ENCODE data around the gene ENG.
A peak's percentile ranks its signal among the peaks of the same experiment; 100 is the strongest.

Gene ENG

DNA sequence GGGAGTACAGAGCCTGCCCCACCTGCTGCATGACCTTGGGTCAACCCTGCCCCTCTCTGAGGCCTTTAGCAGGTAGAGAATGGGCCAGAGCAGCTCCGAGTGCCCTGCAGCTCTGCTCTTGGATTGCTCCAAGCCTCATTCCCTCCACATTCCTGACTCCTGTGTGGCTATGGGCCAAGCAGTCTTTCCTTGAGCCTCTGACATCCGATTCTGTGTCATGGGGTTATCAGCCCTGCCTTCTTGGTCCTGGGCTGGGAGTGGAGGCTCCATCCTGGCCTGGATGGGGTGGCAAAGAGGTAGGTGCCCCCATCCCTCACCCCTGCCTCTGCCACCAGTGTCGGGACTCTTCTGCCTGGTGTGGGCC, 38.1 kb downstream of the ENG start:
- Histone ChIP-seq H3K9ac (ENCODE audit: low read depth, low read length) (no peak overlapping the region), H3K9me3 (ENCODE audit: insufficient read depth, low read depth, low read length) (no peaks in the 10 kb centered on the region), H3K4me1 (ENCODE audit: insufficient read depth, low read length) (no peaks in the 10 kb centered on the region), H3K36me3 (ENCODE audit: insufficient read depth, low read length) (peaks cover 33% of the 10 kb centered on the region), H3K27ac (ENCODE audit: low read depth, low read length) (no peak overlapping the region), H3K4me3 (ENCODE audit: low read length) (no peak overlapping the region), H3K27me3 (ENCODE audit: insufficient read depth, low read length) (no peaks in the 10 kb centered on the region)
- 93% methylated on average over 3 of the region's 3 CpGs for WGBS

DNA sequence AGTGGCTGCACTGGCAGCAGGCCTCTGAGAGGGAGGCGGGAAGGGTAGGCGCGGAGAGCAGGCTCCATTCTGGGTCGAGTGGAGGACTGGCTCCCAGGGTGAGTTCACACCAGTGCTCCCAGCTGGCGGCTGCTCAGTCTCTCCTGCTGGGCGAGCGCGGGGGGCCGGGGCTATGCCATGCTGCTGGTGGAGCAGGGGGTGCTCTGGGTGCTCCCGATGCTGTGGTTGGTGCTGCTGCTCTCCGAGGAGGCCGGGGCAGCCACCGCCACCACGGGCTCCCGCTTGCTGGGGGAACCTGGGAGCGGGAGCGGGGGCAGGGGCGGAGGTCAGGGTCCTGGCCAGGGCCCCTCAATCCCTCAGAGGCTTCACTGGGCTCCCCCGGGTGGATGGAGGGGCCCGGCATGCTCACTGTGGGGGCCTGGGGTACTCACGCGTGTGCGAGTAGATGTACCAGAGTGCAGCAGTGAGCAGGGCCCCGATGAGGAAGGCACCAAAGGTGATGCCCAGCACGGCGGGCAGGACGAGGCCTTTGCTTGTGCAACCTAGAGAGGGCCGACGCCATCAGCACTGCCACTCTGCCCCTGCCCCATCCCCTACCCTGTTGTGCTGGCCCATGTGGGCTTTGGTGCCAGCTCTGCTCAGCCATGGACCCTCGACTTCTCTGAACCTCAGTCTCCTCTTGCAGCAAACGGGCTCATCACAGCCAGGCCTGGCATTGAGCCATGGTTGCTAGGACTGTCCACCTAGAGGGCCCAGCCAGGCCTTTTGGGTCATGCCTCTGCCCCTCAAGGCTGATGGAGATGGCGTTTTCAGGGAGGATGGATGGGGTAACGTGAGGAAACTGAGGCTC, 38.7 kb downstream of the ENG start:
- Histone ChIP-seq H3K27ac (ENCODE audit: low read depth, low read length) (no peak overlapping the region), H3K36me3 (ENCODE audit: insufficient read depth, low read length) (peaks cover 34% of the 10 kb centered on the region), H3K27me3 (ENCODE audit: insufficient read depth, low read length) (no peaks in the 10 kb centered on the region), H3K9ac (ENCODE audit: low read depth, low read length) (no peak overlapping the region), H3K4me3 (ENCODE audit: low read length) (no peak overlapping the region), H3K4me1 (ENCODE audit: insufficient read depth, low read length) (no peaks in the 10 kb centered on the region), H3K9me3 (ENCODE audit: insufficient read depth, low read depth, low read length) (no peaks in the 10 kb centered on the region)
- 93% methylated on average over 33 of the region's 33 CpGs for WGBS

DNA sequence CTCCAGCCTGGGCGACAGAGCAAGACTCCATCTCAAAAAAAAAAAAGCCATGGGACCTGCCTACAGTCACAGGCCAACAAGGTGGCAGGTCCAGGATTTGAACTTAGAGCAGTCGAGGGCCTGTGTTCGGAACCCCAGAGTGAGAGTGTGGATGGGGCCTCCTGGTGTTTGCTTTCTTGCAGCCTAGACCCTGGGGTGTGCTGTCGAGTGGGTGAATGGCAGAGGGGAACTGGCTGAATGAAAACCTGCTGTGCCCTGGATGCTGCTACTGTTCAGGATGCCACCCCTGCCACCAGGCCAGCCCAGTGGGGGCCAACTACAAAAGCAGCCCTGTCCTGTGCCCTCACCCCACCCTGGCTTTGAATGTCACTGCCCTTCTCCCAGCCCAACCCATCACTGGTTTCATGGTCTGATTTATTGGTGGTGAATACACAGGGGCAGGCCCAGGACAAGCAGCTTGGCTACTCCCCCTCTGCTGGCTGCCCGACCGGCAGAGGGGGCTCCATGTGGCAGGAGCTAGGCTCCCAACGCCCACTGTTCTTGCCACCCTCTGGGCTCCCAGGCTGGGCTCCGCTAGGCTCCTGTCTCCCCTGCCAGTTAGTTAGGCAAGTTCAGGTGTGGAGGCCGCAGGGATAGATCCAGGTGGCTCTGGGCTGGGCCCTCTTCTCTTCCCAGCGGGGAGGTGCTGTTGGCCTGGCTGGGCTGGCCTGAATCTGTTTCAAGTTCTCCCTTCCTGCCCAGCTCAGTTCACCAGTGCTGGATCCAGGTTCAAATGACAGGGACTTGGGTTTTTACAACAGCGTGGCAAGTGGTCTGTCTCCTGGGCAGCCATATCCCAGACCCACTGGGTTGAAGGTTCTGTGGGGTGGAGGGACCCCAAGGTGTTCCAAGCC, 39.6 kb downstream of the ENG start:
- no peaks in the 10 kb centered on the region for H3K27me3 ChIP-seq (ENCODE audit: insufficient read depth, low read length)
- 94% methylated on average over 11 of the region's 11 CpGs for WGBS
- peaks cover 40% of the 10 kb centered on the region for H3K36me3 ChIP-seq (ENCODE audit: insufficient read depth, low read length)
- no peak overlapping the region for H3K27ac ChIP-seq (ENCODE audit: low read depth, low read length)
- no peak overlapping the region for H3K4me3 ChIP-seq (ENCODE audit: low read length)
- 0 out of 2 replicates have a peak, but pooled peaks cover 3% of the 10 kb centered on the region for H3K4me1 ChIP-seq (ENCODE audit: insufficient read depth, low read length)
- no peak overlapping the region for H3K9ac ChIP-seq (ENCODE audit: low read depth, low read length)
- no peaks in the 10 kb centered on the region for H3K9me3 ChIP-seq (ENCODE audit: insufficient read depth, low read depth, low read length)

DNA sequence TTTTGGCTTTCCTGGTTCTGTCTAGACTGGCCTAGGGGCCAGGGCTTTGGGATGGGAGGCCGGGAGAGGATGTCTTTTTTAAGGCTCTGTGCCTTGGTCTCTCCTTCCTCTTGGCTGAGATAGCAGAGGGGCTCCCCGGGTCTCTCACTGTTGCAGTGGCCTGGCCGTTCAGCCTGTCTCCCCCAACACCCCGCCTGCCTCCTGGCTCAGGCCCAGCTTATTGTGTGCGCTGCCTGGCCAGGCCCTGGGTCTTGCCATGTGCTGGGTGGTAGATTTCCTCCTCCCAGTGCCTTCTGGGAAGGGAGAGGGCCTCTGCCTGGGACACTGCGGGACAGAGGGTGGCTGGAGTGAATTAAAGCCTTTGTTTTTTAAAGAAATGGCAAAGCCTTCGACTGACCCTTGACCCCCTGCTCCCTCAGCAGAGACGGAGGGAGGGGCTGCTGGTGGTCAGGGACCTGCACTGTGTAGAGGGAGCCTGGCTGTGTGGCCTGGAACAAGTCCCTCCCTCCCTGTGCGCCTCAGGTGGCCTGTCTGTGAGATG, 40.7 kb downstream of the ENG start:
- 0 out of 2 replicates have a peak, but pooled peaks cover 3% of the 10 kb centered on the region for H3K4me1 ChIP-seq (ENCODE audit: insufficient read depth, low read length)
- WGBS, result 96% methylated on average over 9 of the region's 9 CpGs

DNA sequence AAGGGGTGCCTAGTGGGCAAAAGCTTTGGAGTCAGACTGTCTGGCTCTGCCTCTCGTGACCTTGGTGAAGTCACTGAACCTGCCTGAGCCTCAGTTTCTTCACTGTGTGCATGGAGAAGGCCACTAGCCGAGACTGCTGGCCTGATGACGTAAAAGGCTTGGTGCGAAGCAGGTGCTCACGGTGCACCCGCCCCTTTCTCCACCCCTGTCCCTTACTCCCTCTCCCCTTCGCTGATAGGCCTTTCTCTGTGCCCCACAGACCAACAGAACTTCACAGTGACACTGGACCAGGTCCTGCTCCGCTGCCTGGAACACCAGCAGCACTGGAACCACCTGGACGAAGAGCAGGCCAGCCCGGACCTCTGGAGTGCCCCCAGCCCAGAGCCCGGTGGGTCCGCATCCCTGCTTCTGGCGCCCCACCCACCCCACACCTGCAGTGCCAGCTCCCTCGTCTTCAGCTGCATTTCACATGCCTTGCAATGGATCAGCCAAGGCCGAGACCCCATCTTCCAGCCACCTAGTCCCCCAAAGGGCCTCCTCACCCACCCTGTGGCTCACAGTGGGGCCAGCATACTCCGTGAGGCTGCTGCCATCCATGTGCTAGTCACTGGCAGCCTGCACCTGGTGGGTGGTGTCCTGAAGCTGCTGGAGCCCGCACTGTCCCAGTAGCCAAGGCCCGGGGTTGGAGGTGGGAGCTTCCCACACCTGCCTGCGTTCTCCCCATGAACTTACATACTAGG, 41.4 kb downstream of the ENG start:
- H3K9me3 ChIP-seq (ENCODE audit: insufficient read depth, low read depth, low read length), result no peaks in the 10 kb centered on the region
- H3K4me3 ChIP-seq (ENCODE audit: low read length), result no peak overlapping the region
- H3K27me3 ChIP-seq (ENCODE audit: insufficient read depth, low read length), result no peaks in the 10 kb centered on the region
- no peak overlapping the region for H3K27ac ChIP-seq (ENCODE audit: low read depth, low read length)
- WGBS, result 94% methylated on average over 19 of the region's 19 CpGs
- H3K9ac ChIP-seq (ENCODE audit: low read depth, low read length), result no peak overlapping the region
- 0 out of 2 replicates have a peak, but pooled peaks cover 3% of the 10 kb centered on the region for H3K4me1 ChIP-seq (ENCODE audit: insufficient read depth, low read length)
- peaks cover 49% of the 10 kb centered on the region for H3K36me3 ChIP-seq (ENCODE audit: insufficient read depth, low read length)

More for the DNA sequence above, 40.7 kb downstream of the ENG start:
- no peaks in the 10 kb centered on the region for H3K9me3 ChIP-seq (ENCODE audit: insufficient read depth, low read depth, low read length)
- H3K9ac ChIP-seq (ENCODE audit: low read depth, low read length), result no peak overlapping the region
- H3K27me3 ChIP-seq (ENCODE audit: insufficient read depth, low read length), result no peaks in the 10 kb centered on the region
- no peak overlapping the region for H3K27ac ChIP-seq (ENCODE audit: low read depth, low read length)
- H3K36me3 ChIP-seq (ENCODE audit: insufficient read depth, low read length), result peaks cover 43% of the 10 kb centered on the region
- no peak overlapping the region for H3K4me3 ChIP-seq (ENCODE audit: low read length)

DNA sequence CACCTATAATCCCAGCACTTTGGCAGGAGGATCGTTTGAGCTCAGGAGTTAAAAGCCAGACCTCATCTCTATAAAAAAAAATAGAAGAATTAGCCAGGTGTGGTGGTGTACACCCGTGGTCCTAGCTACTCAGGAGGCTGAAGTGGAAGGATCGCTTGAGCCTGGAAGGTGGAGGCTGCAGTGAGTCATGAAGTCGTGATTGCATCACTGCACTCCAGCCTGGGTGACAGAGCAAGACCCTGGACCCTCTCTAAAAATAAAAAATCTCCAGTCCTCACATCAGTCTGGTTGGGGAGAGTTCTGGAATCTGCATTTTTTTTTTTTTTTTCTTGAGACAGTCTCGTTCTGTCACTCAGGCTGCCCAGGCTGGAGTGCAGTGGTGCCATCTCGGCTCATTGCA, 42.4 kb downstream of the ENG start:
- 98% methylated on average over 6 of the region's 6 CpGs for WGBS
- Histone ChIP-seq H3K9ac (ENCODE audit: low read depth, low read length) (no peak overlapping the region), H3K27me3 (ENCODE audit: insufficient read depth, low read length) (no peaks in the 10 kb centered on the region), H3K9me3 (ENCODE audit: insufficient read depth, low read depth, low read length) (no peaks in the 10 kb centered on the region), H3K4me1 (ENCODE audit: insufficient read depth, low read length) (0 out of 2 replicates have a peak, but pooled peaks cover 3% of the 10 kb centered on the region), H3K27ac (ENCODE audit: low read depth, low read length) (no peak overlapping the region), H3K4me3 (ENCODE audit: low read length) (no peak overlapping the region), H3K36me3 (ENCODE audit: insufficient read depth, low read length) (peaks cover 60% of the 10 kb centered on the region)

DNA sequence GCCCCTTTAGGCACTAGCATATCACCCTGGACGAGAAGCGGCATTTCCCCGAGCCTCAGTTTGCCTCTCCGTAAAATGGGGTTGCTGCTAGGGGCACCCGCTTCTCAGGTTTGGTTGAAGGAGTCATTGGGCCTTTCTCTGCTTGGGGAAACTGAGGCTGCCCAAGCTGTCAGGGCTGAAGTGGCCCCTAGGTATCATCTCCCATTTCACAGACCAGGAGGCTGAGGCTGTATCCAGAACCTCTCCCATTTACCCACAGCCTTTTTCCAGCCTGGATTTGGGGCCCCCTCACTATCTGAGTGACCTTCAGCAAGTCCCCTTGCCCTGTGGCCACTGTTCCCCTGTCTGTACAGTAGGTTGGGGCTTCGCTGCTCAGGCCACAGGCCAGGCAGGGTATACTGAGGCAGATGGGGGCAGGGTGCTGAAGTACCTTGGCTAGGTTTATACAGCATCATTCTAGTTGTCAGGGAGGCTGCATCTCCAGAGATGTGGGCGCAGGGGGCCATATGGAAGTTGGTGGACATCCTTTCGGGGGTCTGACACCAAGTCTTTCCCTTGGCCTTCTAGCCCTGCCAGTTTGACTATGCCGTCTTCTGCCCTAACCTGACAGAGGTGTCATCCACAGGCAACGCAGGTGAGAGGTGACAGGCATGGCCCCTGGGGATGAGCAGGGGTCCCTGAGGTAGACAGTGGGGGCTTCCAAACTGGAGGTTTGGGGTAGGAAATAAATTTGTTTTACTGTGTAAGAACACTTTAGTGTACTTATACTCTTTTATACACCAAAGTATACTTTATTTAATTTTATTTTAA, 43.9 kb downstream of the ENG start:
- WGBS, result 94% methylated on average over 10 of the region's 10 CpGs
- Histone ChIP-seq H3K4me1 (ENCODE audit: insufficient read depth, low read length) (0 out of 2 replicates have a peak, but pooled peaks cover 3% of the 10 kb centered on the region), H3K27ac (ENCODE audit: low read depth, low read length) (no peak overlapping the region), H3K9me3 (ENCODE audit: insufficient read depth, low read depth, low read length) (no peaks in the 10 kb centered on the region), H3K36me3 (ENCODE audit: insufficient read depth, low read length) (peaks cover 71% of the 10 kb centered on the region), H3K27me3 (ENCODE audit: insufficient read depth, low read length) (no peaks in the 10 kb centered on the region), H3K4me3 (ENCODE audit: low read length) (no peak overlapping the region), H3K9ac (ENCODE audit: low read depth, low read length) (no peak overlapping the region)

DNA sequence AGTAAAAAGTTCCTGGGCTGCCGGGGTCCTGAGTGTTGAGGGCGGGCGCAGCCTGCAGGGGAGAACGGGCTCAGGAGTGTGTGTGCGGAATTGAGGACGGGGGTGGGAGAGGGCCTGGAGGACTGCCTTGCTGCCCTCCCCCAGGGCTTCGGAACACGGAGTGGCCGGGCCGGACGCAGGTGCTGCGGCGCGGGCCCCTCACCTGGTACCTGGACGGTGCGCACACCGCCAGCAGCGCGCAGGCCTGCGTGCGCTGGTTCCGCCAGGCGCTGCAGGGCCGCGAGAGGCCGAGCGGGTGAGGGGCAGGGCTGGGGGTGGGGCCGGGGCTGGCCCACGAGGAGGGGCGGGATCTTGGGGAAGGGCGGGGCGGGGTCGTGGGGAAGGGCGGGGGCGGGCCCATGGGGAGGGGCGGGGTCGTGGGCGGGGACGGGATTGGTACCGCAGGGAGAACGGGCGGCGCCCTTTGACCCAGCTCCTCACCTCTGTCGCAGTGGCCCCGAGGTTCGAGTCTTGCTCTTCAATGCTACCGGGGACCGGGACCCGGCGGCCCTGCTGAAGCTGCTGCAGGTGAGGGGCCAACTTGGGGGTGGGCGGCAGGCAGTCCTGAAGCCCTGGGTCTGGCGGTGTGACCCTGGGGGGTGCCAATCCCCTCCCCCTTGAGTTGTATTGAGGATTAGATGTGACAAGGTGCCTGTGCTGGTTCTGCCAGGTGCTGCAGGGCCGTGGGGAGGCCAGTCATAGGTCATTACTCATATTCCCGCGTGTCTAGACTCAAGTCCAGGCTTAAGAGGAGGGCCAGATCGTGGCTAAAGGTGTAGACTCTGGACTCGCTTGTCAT, 44.7 kb downstream of the ENG start:
- Histone ChIP-seq H3K27me3 (ENCODE audit: insufficient read depth, low read length) (no peaks in the 10 kb centered on the region), H3K4me3 (ENCODE audit: low read length) (peak overlapping the region; percentile 40), H3K36me3 (ENCODE audit: insufficient read depth, low read length) (peaks cover 69% of the 10 kb centered on the region), H3K27ac (ENCODE audit: low read depth, low read length) (no peak overlapping the region), H3K9me3 (ENCODE audit: insufficient read depth, low read depth, low read length) (no peaks in the 10 kb centered on the region), H3K9ac (ENCODE audit: low read depth, low read length) (peak overlapping the region; percentile 34; the same call in 1 of the 2 replicates), H3K4me1 (ENCODE audit: insufficient read depth, low read length) (0 out of 2 replicates have a peak, but pooled peaks cover 3% of the 10 kb centered on the region)
- 22% methylated on average over 42 of the region's 57 CpGs for WGBS

DNA sequence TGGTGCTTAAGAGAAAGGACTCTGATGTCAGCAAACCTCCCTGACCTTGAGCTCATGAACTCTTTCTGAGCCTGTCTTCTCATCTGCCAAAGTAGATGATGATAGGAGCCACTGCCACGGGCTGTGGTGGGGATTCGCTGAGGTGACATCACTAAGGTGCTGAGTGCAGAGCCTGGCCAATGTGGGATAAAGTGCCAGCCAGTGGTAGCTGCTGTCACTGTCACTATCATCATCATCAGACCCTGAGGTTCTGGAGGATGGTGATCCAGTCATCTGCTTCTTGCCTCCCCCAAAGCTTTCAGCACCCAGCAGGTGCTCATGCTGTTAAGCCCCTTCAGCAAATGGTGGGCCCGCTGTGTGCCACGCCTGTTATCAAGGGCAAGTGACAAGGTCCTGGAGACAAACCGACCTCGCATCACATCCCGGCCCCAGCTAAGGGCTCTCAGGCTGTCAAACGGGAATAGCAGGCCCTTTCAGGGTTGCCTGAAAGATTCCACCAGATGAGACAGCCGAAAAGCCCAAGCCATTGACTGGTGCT, 45.4 kb downstream of the ENG start:
- H3K36me3 ChIP-seq (ENCODE audit: insufficient read depth, low read length), result peaks cover 70% of the 10 kb centered on the region

More for the DNA sequence above, 45.4 kb downstream of the ENG start:
- H3K27ac ChIP-seq (ENCODE audit: low read depth, low read length), result no peak overlapping the region
- no peaks in the 10 kb centered on the region for H3K9me3 ChIP-seq (ENCODE audit: insufficient read depth, low read depth, low read length)
- H3K27me3 ChIP-seq (ENCODE audit: insufficient read depth, low read length), result no peaks in the 10 kb centered on the region
- H3K4me1 ChIP-seq (ENCODE audit: insufficient read depth, low read length), result 0 out of 2 replicates have a peak, but pooled peaks cover 3% of the 10 kb centered on the region
- 76% methylated on average over 9 of the region's 9 CpGs for WGBS
- H3K9ac ChIP-seq (ENCODE audit: low read depth, low read length), result no peak overlapping the region
- peak overlapping the region; percentile 40 for H3K4me3 ChIP-seq (ENCODE audit: low read length)
